Tibial nerve (tissue), 4 donors: ENCODE measurements around the gene TMEM219. TPM values are rescaled to one million over a fixed set of nuclear protein-coding genes. Genes with fewer than 3 reads are reported as not detected.

Experiments used
- DNase-seq, 2 donors: peaks; one replicate each; pipeline ENCODE4 v3.0.0-alpha.2; 2019; ENCODE audit warnings: low spot score in 2 of 2
- H3K27ac ChIP-seq, 4 donors: fragments of 200-600 bp; sonication (generic) in 3 of 4; one replicate each; pipeline ENCODE4 v1.5.1; 2017 to 2019; ENCODE audit warnings: mild to moderate bottlenecking in 1 of 4
- H3K27me3 ChIP-seq, 2 donors: fragments of 200-600 bp; sonication (generic) in 1 of 2; one replicate each; pipeline versions ENCODE4 v1.5.1 to v1.6.0; 2017 to 2019
- H3K36me3 ChIP-seq, 3 donors: fragments of 200-600 bp; sonication (generic); one replicate each; pipeline ENCODE4 v1.5.1; 2018 to 2019
- H3K4me1 ChIP-seq, 4 donors: fragments of 200-600 bp; sonication (generic) in 3 of 4; one replicate each; pipeline ENCODE4 v1.5.1; 2017 to 2019
- H3K4me3 ChIP-seq, 4 donors: fragments of 200-600 bp; sonication (generic) in 3 of 4; one replicate each; pipeline ENCODE4 v1.5.1; 2017 to 2019; ENCODE audit warnings: mild to moderate bottlenecking in 1 of 4, moderate library complexity in 1 of 4
- H3K9me3 ChIP-seq, 4 donors: fragments of 200-600 bp; sonication (generic) in 3 of 4; one replicate each; pipeline ENCODE4 v1.5.1; 2017 to 2019
- CTCF ChIP-seq, 5 experiments: fragments of 200-600 bp in 3 of 5; fragments of 450-650 bp in 2 of 5; sonication (generic) in 3 of 5; IDR thresholded peaks; one replicate each; pipeline ENCODE4 v1.5.1; 2016 to 2019; ENCODE audit warnings: antibody characterized with exemption in 5 of 5, mild to moderate bottlenecking in 3 of 5, moderate library complexity in 2 of 5
- EP300 ChIP-seq, 2 donors: sonication (generic); formaldehyde crosslinking; IDR thresholded peaks; one replicate each; pipeline ENCODE4 v1.6.1; 2017; ENCODE audit warnings: antibody characterized with exemption in 2 of 2, mild to moderate bottlenecking in 1 of 2
- POLR2A ChIP-seq, 2 donors: fragments of 450-650 bp; IDR thresholded peaks; one replicate each; pipeline ENCODE4 v1.6.1; 2017; ENCODE audit warnings: antibody characterized with exemption in 2 of 2, mild to moderate bottlenecking in 2 of 2, moderate library complexity in 2 of 2
- WGBS, 2 donors: methylation state at CpG; one replicate each; pipeline ENCODE4 v1.1.5; 2018; 5-methylcytosine and 5-hydroxymethylcytosine counted together
- total RNA-seq, 4 donors: library from RNA; depleted of rRNA; stranded (reverse); fragments of >200 nt; gene quantifications; one replicate each; pipeline ENCODE4 v1.1.0, GENCODE V29; 2016

The TMEM219 gene
- total RNA-seq, 4 donors from 2014 or later, result 83.1 to 144 (median 103) TPM

- H3K4me3 ChIP-seq, result peak overlapping the region in 3 of 4 donors; percentile 70 to 83 (median 73)
- no peaks in the 10 kb centered on the region for H3K27me3 ChIP-seq
- no peak for DNase-seq
- H3K9me3 ChIP-seq, result no peaks in the 10 kb centered on the region
- peaks cover 0 to 50% (median 21%) of the 10 kb centered on the region in 4 donors for H3K4me1 ChIP-seq
- peaks cover 0 to 45% (median 14%) of the 10 kb centered on the region in 3 donors for H3K36me3 ChIP-seq
- no peak for TF ChIP-seq POLR2A (IDR thresholded peaks at IDR 0.05)
- TF ChIP-seq CTCF (IDR thresholded peaks at IDR 0.05), result no peak
- TF ChIP-seq EP300 (IDR thresholded peaks at IDR 0.05), result no peak
- peak overlapping the region in 2 of 4 donors; percentile 87 to 95 for H3K27ac ChIP-seq
- WGBS, 2 donors, result 17% methylated on average over 6 of the region's 6 CpGs
These were observed 14.1 kb downstream of the TMEM219 start for GRCh38 chr16:29975811-29976511.

- no peaks in the 10 kb centered on the region for H3K27me3 ChIP-seq
- H3K27ac ChIP-seq, result peak overlapping the region in 1 of 4 donors; percentile 95
- WGBS, 2 donors, result 44 to 52% methylated on average over 7 to 9 of the region's 9 CpGs
- H3K4me3 ChIP-seq, result peak overlapping the region in 1 of 4 donors; percentile 70
- no peak for TF ChIP-seq POLR2A (IDR thresholded peaks at IDR 0.05)
- TF ChIP-seq CTCF (IDR thresholded peaks at IDR 0.05), result no peak
- no peak for TF ChIP-seq EP300 (IDR thresholded peaks at IDR 0.05)
- H3K4me1 ChIP-seq, result peaks cover 0 to 50% (median 21%) of the 10 kb centered on the region in 4 donors
- no peaks in the 10 kb centered on the region for H3K9me3 ChIP-seq
- DNase-seq, result no peak
- H3K36me3 ChIP-seq, result peaks cover 0 to 48% (median 22%) of the 10 kb centered on the region in 3 donors
These were observed 15.4 kb downstream of the TMEM219 start for GRCh38 chr16:29977063-29977825.

GRCh38 chr16:29978081-29978480 lies 16.2 kb downstream of the TMEM219 start:
- no peak for DNase-seq
- TF ChIP-seq POLR2A (IDR thresholded peaks at IDR 0.05) (no peak), CTCF (IDR thresholded peaks at IDR 0.05) (no peak), EP300 (IDR thresholded peaks at IDR 0.05) (no peak)
- no peaks in the 10 kb centered on the region for H3K27me3 ChIP-seq
- WGBS, 2 donors, result 90 to 92% methylated on average over 9 of the region's 9 CpGs
- peak overlapping the region in 1 of 4 donors; percentile 95 for H3K27ac ChIP-seq
- H3K9me3 ChIP-seq, result no peaks in the 10 kb centered on the region
- peaks cover 0 to 46% (median 21%) of the 10 kb centered on the region in 4 donors for H3K4me1 ChIP-seq
- peaks cover 0 to 57% (median 30%) of the 10 kb centered on the region in 3 donors for H3K36me3 ChIP-seq
- H3K4me3 ChIP-seq, result no peak overlapping the region

- no peak for TF ChIP-seq POLR2A (IDR thresholded peaks at IDR 0.05)
- TF ChIP-seq CTCF (IDR thresholded peaks at IDR 0.05), result no peak
- TF ChIP-seq EP300 (IDR thresholded peaks at IDR 0.05), result no peak
- peaks cover 0 to 43% (median 21%) of the 10 kb centered on the region in 4 donors for H3K4me1 ChIP-seq
- H3K4me3 ChIP-seq, result no peak overlapping the region
- peaks cover 4 to 63% (median 37%) of the 10 kb centered on the region in 3 donors for H3K36me3 ChIP-seq
- H3K9me3 ChIP-seq, result no peaks in the 10 kb centered on the region
- WGBS, 2 donors, result 86% methylated on average over 9 of the region's 9 CpGs
- peak overlapping the region in 1 of 4 donors; percentile 95 for H3K27ac ChIP-seq
- no peak for DNase-seq
- H3K27me3 ChIP-seq, result no peaks in the 10 kb centered on the region
These were observed 16.8 kb downstream of the TMEM219 start for GRCh38 chr16:29978564-29979270.
